HepG2 (cell line): Measurements from ENCODE around the gene SDK2. TPM values are rescaled to one million over a fixed set of nuclear protein-coding genes. Genes with fewer than 3 reads are reported as not detected.

Experiments used
- ATAC-seq: fragments of 200-7000 bp; cut with Tn5 transposase; 3 replicates; pipeline ENCODE4 v1.9.1; 2020; ENCODE audit warnings: mild to moderate bottlenecking, moderate library complexity
- BruUV-seq: library from RNA; stranded (reverse); fragments of 400-500 nt; replicated peaks from 2 replicates; lab custom pipeline; 2021; lab: Mats Ljungman, UMichigan
- CTCF ChIA-PET: fragments of 300-600 bp; formaldehyde crosslinking; extraction: SDS; loops from one replicate; lab custom pipeline; 2021; ENCODE audit warnings: low total read pairs, inconsistent platforms, low intra/inter-chr PET ratio; lab: Yijun Ruan, JAX
- POLR2A ChIA-PET: fragments of 350-600 bp; sonication (Branson Sonifier 250); formaldehyde crosslinking; loops from one replicate; lab custom pipeline; 2020; ENCODE audit warnings: antibody characterized with exemption, inconsistent platforms; lab: Yijun Ruan, JAX
- DNase-seq: peaks from one replicate; pipeline ENCODE4 v3.0.0-alpha.2; 2015; ENCODE audit warnings: low spot score
- FAIRE-seq: peaks from 3 replicates; lab custom pipeline; 2011; peaks lifted over from hg19 to GRCh38; lab: Jason Lieb, UNC
- H2AFZ ChIP-seq: one replicate; pipeline ENCODE4 v1.6.1; 2011; ENCODE audit warnings: low read length, inconsistent platforms
- H3K27ac ChIP-seq: fragments of 300-600 bp; 3 replicates; pipeline ENCODE4 v1.8.0; 2011; ENCODE audit warnings: mixed run types, mild to moderate bottlenecking, mixed read lengths, low read length, inconsistent platforms; ENCODE audit not compliant: insufficient read depth; ENCODE audit errors: extremely low read length
- H3K27me3 ChIP-seq, 2 experiments: fragments of 200-600 bp in 1 of 2; 2 replicates in 1 of 2; 3 replicates in 1 of 2; pipeline versions ENCODE4 v1.6.0 to v1.8.0; 2011; ENCODE audit warnings: low read length in 2 of 2, mild to moderate bottlenecking in 2 of 2, moderate library complexity in 2 of 2, inconsistent platforms in 1 of 2; ENCODE audit not compliant: insufficient read depth in 2 of 2, control insufficient read depth in 1 of 2
- H3K36me3 ChIP-seq, 2 experiments: fragments of 200-600 bp in 1 of 2; replicated peaks in 1 of 2; 2 replicates in 1 of 2; 3 replicates in 1 of 2; pipeline versions ENCODE4 v1.5.1 to v1.8.0; 2011; ENCODE audit warnings: low read length in 2 of 2, inconsistent platforms in 1 of 2; ENCODE audit not compliant: insufficient read depth in 2 of 2, control insufficient read depth in 1 of 2
- H3K4me1 ChIP-seq: 2 replicates; pipeline ENCODE4 v1.5.1; 2012; ENCODE audit warnings: low read length, inconsistent platforms; ENCODE audit not compliant: insufficient read depth
- H3K4me2 ChIP-seq: 2 replicates; pipeline ENCODE4 v1.6.0; 2011; ENCODE audit warnings: low read depth, low read length, inconsistent platforms
- H3K4me3 ChIP-seq, 3 experiments: fragments of 200-600 bp in 1 of 3; sonication (generic), shearing (Covaris generic) in 1 of 3; replicated peaks in 1 of 3; 2 replicates each; pipeline ENCODE4 v1.5.1; 2011 to 2016; ENCODE audit warnings: low read length in 3 of 3, inconsistent platforms in 2 of 3, low read depth in 2 of 3, mild to moderate bottlenecking in 2 of 3, control low read depth in 1 of 3, mixed read lengths in 1 of 3; ENCODE audit not compliant: insufficient read depth in 1 of 3
- H3K79me2 ChIP-seq: one replicate; pipeline ENCODE4 v1.6.1; 2011; ENCODE audit warnings: low read length, inconsistent platforms; ENCODE audit not compliant: insufficient read depth
- H3K9ac ChIP-seq: 2 replicates; pipeline ENCODE4 v1.6.0; 2011; ENCODE audit warnings: mild to moderate bottlenecking, low read depth, low read length, inconsistent platforms; ENCODE audit not compliant: insufficient read depth
- H3K9me3 ChIP-seq: 2 replicates; pipeline ENCODE4 v1.5.1; 2012; ENCODE audit warnings: mild to moderate bottlenecking, low read length
- H4K20me1 ChIP-seq: 2 replicates; pipeline ENCODE4 v1.6.0; 2011; ENCODE audit warnings: inconsistent platforms, mild to moderate bottlenecking, low read length, moderate library complexity; ENCODE audit not compliant: insufficient read depth
- KIAA2018 ChIP-seq: sonication (generic); formaldehyde crosslinking; IDR thresholded peaks from 2 replicates; pipeline ENCODE4 v1.5.0; 2020; ENCODE audit warnings: mild to moderate bottlenecking, missing genetic modification reagents, borderline replicate concordance
- ZXDC ChIP-seq: sonication (generic); formaldehyde crosslinking; IDR thresholded peaks from 2 replicates; pipeline ENCODE4 v1.5.0; 2020; ENCODE audit warnings: mild to moderate bottlenecking, missing genetic modification reagents
- WGBS: methylation state at CpG from one replicate; pipeline ENCODE4 v1.1.6; 2017; ENCODE audit warnings: low lambda C conversion rate; 5-methylcytosine and 5-hydroxymethylcytosine counted together
- in situ Hi-C: cut with HindIII; loops from 2 replicates; pipeline ENCODE4 v1.10.0; 2017; ENCODE audit warnings: low pct_unique_long_range_greater_than_20kb; ENCODE audit not compliant: extremely low pct_ligation_motif_present
- intact Hi-C: fragments of 100-400 bp; cut with micrococcal nuclease; formaldehyde crosslinking; loops from one replicate; pipeline ENCODE4 v1.10.0; 2022; ENCODE audit not compliant: unreplicated experiment
- polyA plus RNA-seq, 8 experiments: library from polyadenylated mRNA; depleted of rRNA in 3 of 8; stranded (reverse) in 7 of 8; unstranded in 1 of 8; fragments of >200 nt; fragmentation: Illumina TruSeq in 4 of 8; extraction: Trizol in 4 of 8; gene quantifications; 2 replicates each; pipeline versions ENCODE4 v1.2.1 to v1.2.3, GENCODE V29; 2011 to 2016; ENCODE audit warnings: low read depth in 4 of 8, missing spikeins in 1 of 8, mixed read lengths in 1 of 8; ENCODE audit not compliant: insufficient read depth in 1 of 8
- total RNA-seq, 5 experiments: library from RNA; depleted of rRNA; stranded (reverse); fragments of >200 nt; fragmentation: Illumina TruSeq; extraction: Trizol; gene quantifications; 2 replicates each; pipeline ENCODE4 v1.2.3, GENCODE V29; 2016; ENCODE audit warnings: low read depth in 1 of 5
- TF ChIP-seq, protein P1 (sequence below): fragments of 450-650 bp; IDR thresholded peaks from 2 replicates; pipeline ENCODE4 v1.6.1; 2017
- TF ChIP-seq, protein P2 (sequence below): sonication (generic); formaldehyde crosslinking; IDR thresholded peaks from 2 replicates; pipeline ENCODE4 v1.4.0; 2020; ENCODE audit warnings: missing genetic modification reagents
- TF ChIP-seq, protein P3 (sequence below): sonication (generic); formaldehyde crosslinking; IDR thresholded peaks from 2 replicates; pipeline ENCODE4 v1.4.0; 2020; ENCODE audit warnings: missing genetic modification reagents, borderline replicate concordance

The SDK2 gene
- total and polyA plus RNA-seq, 2 of the 13 experiments (the other 11 are each of a cell fraction or from before 2014, with no cell fraction given) = not detected

DNA sequence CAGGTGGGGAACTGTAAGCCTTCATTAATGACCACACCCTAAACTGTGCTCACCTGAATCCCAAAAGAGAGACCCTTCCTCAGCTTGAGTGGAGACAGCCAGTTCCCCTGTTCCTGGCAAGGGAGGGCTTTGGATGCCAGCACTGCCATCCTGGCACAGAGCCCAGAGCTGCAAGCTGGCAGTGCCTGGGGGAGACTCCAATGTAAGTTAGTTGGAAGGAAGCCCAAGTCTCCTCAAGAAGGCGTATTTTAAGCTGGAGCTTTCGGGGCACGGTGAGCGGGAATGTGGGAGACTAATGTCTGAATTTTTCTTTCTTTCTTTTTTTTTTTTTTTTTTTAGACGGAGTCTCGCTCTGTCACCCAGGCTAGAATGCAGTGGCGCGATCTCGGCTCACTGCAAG is 337.1 kb downstream of the SDK2 start:
- no peak overlapping the region for H3K4me3 ChIP-seq
- DNase-seq (no peak), ATAC-seq (no peak), FAIRE-seq (no peak)
- no peak overlapping the region for H3K9ac ChIP-seq
- peaks cover 43% of the 10 kb centered on the region for H4K20me1 ChIP-seq
- peaks cover 66% of the 10 kb centered on the region for H3K4me1 ChIP-seq
- ChIA-PET POLR2A (interaction anchor here (1.9 to 8.2 kb wide), 3 partner anchors 10 to 45 kb away, joined by 10 to 204 read pairs (median 77); partner anchors contain the start of gene CPSF4L), CTCF (no interaction called here)
- H3K79me2 ChIP-seq = peaks cover 77% of the 10 kb centered on the region
- H3K27me3 ChIP-seq = no peaks in the 10 kb centered on the region; a peak in 1 of 5 replicates
- intact Hi-C loops = no loop called here
- no peaks in the 10 kb centered on the region for H3K9me3 ChIP-seq
- no TSS peak for BruUV-seq
- 96% methylated on average over 9 of the region's 9 CpGs for WGBS
- no peak overlapping the region for H3K27ac ChIP-seq
- peaks cover 5 to 10% of the 10 kb centered on the region in 2 experiments; a peak in 3 of 5 replicates for H3K36me3 ChIP-seq
- in situ Hi-C loops = no loop called here
- H2AFZ ChIP-seq = no peak overlapping the region
- H3K4me2 ChIP-seq = peak overlapping the region; percentile 14; the same call in 1 of the 2 replicates
- TF ChIP-seq, protein P1, sequence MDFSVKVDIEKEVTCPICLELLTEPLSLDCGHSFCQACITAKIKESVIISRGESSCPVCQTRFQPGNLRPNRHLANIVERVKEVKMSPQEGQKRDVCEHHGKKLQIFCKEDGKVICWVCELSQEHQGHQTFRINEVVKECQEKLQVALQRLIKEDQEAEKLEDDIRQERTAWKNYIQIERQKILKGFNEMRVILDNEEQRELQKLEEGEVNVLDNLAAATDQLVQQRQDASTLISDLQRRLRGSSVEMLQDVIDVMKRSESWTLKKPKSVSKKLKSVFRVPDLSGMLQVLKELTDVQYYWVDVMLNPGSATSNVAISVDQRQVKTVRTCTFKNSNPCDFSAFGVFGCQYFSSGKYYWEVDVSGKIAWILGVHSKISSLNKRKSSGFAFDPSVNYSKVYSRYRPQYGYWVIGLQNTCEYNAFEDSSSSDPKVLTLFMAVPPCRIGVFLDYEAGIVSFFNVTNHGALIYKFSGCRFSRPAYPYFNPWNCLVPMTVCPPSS = no peak
- TF ChIP-seq, protein P2, sequence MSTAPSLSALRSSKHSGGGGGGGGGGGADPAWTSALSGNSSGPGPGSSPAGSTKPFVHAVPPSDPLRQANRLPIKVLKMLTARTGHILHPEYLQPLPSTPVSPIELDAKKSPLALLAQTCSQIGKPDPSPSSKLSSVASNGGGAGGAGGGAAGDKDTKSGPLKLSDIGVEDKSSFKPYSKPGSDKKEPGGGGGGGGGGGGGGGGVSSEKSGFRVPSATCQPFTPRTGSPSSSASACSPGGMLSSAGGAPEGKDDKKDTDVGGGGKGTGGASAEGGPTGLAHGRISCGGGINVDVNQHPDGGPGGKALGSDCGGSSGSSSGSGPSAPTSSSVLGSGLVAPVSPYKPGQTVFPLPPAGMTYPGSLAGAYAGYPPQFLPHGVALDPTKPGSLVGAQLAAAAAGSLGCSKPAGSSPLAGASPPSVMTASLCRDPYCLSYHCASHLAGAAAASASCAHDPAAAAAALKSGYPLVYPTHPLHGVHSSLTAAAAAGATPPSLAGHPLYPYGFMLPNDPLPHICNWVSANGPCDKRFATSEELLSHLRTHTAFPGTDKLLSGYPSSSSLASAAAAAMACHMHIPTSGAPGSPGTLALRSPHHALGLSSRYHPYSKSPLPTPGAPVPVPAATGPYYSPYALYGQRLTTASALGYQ = no peak
- no peak for TF ChIP-seq ZXDC
- TF ChIP-seq KIAA2018 (CRISPR knock-in tag) = no peak
- TF ChIP-seq, protein P3, sequence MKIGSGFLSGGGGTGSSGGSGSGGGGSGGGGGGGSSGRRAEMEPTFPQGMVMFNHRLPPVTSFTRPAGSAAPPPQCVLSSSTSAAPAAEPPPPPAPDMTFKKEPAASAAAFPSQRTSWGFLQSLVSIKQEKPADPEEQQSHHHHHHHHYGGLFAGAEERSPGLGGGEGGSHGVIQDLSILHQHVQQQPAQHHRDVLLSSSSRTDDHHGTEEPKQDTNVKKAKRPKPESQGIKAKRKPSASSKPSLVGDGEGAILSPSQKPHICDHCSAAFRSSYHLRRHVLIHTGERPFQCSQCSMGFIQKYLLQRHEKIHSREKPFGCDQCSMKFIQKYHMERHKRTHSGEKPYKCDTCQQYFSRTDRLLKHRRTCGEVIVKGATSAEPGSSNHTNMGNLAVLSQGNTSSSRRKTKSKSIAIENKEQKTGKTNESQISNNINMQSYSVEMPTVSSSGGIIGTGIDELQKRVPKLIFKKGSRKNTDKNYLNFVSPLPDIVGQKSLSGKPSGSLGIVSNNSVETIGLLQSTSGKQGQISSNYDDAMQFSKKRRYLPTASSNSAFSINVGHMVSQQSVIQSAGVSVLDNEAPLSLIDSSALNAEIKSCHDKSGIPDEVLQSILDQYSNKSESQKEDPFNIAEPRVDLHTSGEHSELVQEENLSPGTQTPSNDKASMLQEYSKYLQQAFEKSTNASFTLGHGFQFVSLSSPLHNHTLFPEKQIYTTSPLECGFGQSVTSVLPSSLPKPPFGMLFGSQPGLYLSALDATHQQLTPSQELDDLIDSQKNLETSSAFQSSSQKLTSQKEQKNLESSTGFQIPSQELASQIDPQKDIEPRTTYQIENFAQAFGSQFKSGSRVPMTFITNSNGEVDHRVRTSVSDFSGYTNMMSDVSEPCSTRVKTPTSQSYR = no peak
